GM19043 (cell line): ENCODE results near the gene DLEU7.

ENCODE experiments used
- ATAC-seq: cut with Tn5 transposase; IDR thresholded peaks from one replicate; pipeline ENCODE4 v1.9.1; 2021; ENCODE audit warnings: low read depth; ENCODE audit not compliant: unreplicated experiment

Gene DLEU7

GRCh38 chr13:50797091-50797490, 46.4 kb downstream of the DLEU7 start:
- ATAC-seq, result no peak

GRCh38 chr13:50796463-50796862, 47.0 kb downstream of the DLEU7 start:
- ATAC-seq, result no peak

GRCh38 chr13:50794226-50794625, 49.3 kb downstream of the DLEU7 start:
- no peak for ATAC-seq

- ATAC-seq, result no peak
These were observed 50.5 kb downstream of the DLEU7 start for GRCh38 chr13:50793026-50793425.

GRCh38 chr13:50788551-50789210, 54.8 kb downstream of the DLEU7 start:
- no peak for ATAC-seq

- ATAC-seq, result no peak
These were observed 55.9 kb downstream of the DLEU7 start for GRCh38 chr13:50787316-50788195.

GRCh38 chr13:50783717-50784290, 59.7 kb downstream of the DLEU7 start:
- no peak for ATAC-seq

GRCh38 chr13:50783066-50783465, 60.4 kb downstream of the DLEU7 start:
- ATAC-seq, result no peak

GRCh38 chr13:50780201-50781015, 63.1 kb downstream of the DLEU7 start:
- ATAC-seq, result no peak

- no peak for ATAC-seq
These were observed 63.9 kb downstream of the DLEU7 start for GRCh38 chr13:50779443-50780200.
